Activated naive CD4-positive, alpha-beta T cell treated with anti-CD3 and anti-CD28 coated beads, Interleukin-2, amount 50 U/mL, for 72 hours (primary cell): ENCODE measurements around the gene PRPF39. TPM values are rescaled to one million over a fixed set of nuclear protein-coding genes. Genes with fewer than 3 reads are reported as not detected.
"Not testable (repeated sequence)": the region's sequence is repeated elsewhere in the genome, so short reads cannot be mapped to it uniquely, and the experiment has no call there.

Source experiments
- ATAC-seq, 2 donors: fragments of 150-1000 bp; cut with Tn5 transposase; 2 replicates each; pipeline ENCODE4 v1.10.0; 2021; ENCODE audit warnings: mild to moderate bottlenecking in 2 of 2, moderate library complexity in 2 of 2
- DNase-seq, 2 donors: peaks; one replicate each; pipeline ENCODE4 v3.0.0; 2021 to 2022; ENCODE audit warnings: low spot score in 2 of 2
- H3K27ac Mint-ChIP-seq, 2 donors: one replicate each; pipeline ENCODE4 v1.8.0; 2022; ENCODE audit warnings: mild to moderate bottlenecking in 2 of 2, mixed read lengths in 2 of 2
- H3K36me3 Mint-ChIP-seq, 2 donors: one replicate each; pipeline ENCODE4 v1.8.0; 2022; ENCODE audit warnings: mixed read lengths in 2 of 2
- H3K9me3 Mint-ChIP-seq, 2 donors: one replicate each; pipeline ENCODE4 v1.8.0; 2022; ENCODE audit warnings: mixed read lengths in 2 of 2
- total RNA-seq, 2 donors: library from RNA; stranded (reverse); gene quantifications; one replicate each; pipeline ENCODE4 v1.2.3, GENCODE V29; 2022

The PRPF39 gene
- total RNA-seq, 2 donors from 2014 or later: 50.2 to 63.5 TPM

GRCh38 chr14:45072126-45072525, 11.8 kb upstream of the PRPF39 start:
- ATAC-seq (no peak), DNase-seq (no peak)
- Mint-ChIP-seq H3K36me3 (no peaks in the 10 kb centered on the region), H3K9me3 (no peaks in the 10 kb centered on the region), H3K27ac (no peak overlapping the region)

DNA sequence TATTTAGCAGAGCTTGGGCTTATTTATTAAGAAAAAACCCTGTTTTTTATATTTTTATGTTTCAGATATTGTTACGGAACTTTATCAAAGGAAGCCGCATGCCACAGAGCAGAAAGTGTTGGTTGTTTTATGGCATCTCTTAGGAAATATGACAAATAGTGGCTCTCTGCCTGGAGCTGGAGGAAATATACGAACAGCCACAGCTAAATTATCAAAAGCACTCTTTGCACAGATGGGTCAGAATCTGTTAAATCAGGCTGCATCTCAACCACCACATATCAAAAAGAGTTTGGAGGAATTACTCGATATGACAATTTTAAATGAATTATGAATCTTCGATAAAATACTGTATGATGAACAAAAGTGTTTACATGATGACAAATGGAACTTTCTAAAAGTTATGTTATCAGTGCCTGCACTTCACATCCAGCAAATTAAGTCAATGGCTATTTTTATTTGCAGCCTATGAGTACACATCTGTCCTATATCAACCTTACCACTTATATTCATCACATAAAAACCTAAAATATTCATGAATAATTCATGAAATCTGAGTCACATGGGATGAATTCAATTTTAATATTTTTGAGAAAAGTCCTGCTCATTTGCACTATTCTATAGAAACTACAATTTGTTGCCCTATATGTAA, 10.6 kb upstream of the PRPF39 start:
- H3K9me3 Mint-ChIP-seq: no peaks in the 10 kb centered on the region
- no peaks in the 10 kb centered on the region for H3K36me3 Mint-ChIP-seq
- no peak overlapping the region for H3K27ac Mint-ChIP-seq
- no peak for DNase-seq
- ATAC-seq: no peak

- Mint-ChIP-seq H3K27ac (no peak overlapping the region), H3K9me3 (no peaks in the 10 kb centered on the region), H3K36me3 (no peaks in the 10 kb centered on the region)
- ATAC-seq (no peak), DNase-seq (no peak)
Observed at GRCh38 chr14:45078323-45078722, 5.6 kb upstream of the PRPF39 start.

- not testable (repeated sequence) for H3K27ac Mint-ChIP-seq, DNase-seq, ATAC-seq, H3K9me3 Mint-ChIP-seq
- H3K36me3 Mint-ChIP-seq: peaks cover 13 to 15% of the 10 kb centered on the region in 2 donors
Observed at GRCh38 chr14:45080416-45080968, 3.4 kb upstream of the PRPF39 start.

DNA sequence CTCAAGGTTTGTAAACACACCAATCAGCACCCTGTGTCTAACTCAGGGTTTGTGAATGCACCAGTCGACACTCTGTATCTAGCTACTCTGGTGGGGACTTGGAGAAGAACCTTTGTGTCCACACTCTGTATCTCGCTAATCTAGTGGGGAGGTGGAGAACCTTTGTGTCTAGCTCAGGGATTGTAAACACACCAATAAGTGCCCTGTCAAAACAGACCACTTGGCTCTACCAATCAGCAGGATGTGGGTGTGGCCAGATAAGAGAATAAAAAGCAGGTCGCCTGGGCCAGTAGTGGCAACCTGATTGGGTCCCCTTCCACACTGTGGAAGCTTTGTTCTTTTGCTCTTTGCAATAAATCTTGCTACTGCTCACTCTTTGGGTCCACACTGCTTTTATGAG, 2.8 kb upstream of the PRPF39 start:
- peaks cover 15 to 16% of the 10 kb centered on the region in 2 donors for H3K36me3 Mint-ChIP-seq
- ATAC-seq, DNase-seq, H3K9me3 Mint-ChIP-seq, H3K27ac Mint-ChIP-seq: not testable (repeated sequence)

GRCh38 chr14:45082420-45082819, 1.5 kb upstream of the PRPF39 start:
- DNase-seq: no peak
- ATAC-seq: no peak
- H3K36me3 Mint-ChIP-seq: peaks cover 16 to 27% of the 10 kb centered on the region in 2 donors
- H3K9me3 Mint-ChIP-seq: no peaks in the 10 kb centered on the region
- H3K27ac Mint-ChIP-seq: no peak overlapping the region

DNA sequence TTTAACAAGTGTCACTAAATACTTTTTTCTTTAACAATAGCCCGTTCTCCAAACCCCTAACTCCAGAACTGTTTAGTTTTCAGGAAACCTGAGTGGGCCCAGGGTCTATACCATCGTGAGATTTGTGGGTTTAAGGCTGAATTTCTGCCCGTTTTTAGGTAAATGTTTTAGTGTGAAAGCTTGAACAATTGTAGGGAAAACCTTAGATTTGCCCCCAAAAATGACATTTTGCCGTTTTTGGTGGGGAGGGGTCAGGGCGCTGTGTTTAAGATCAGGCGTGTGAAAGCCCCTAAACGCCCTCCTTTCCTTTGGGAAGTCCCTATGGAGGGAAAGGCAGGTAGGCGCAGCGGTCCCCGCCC, 320 bp upstream of the PRPF39 start:
- DNase-seq (no peak), ATAC-seq (no peak)
- peak overlapping the region; percentile 27 to 96 for H3K27ac Mint-ChIP-seq
- no peaks in the 10 kb centered on the region for H3K9me3 Mint-ChIP-seq
- H3K36me3 Mint-ChIP-seq: peaks cover 16 to 27% of the 10 kb centered on the region in 2 donors

- H3K9me3 Mint-ChIP-seq: no peaks in the 10 kb centered on the region
- peak overlapping the region; percentile 96 to 98 for H3K27ac Mint-ChIP-seq
- DNase-seq: no peak
- no peak for ATAC-seq
- peaks cover 16 to 27% of the 10 kb centered on the region in 2 donors for H3K36me3 Mint-ChIP-seq
Observed at GRCh38 chr14:45084946-45085346, 1.0 kb downstream of the PRPF39 start.

DNA sequence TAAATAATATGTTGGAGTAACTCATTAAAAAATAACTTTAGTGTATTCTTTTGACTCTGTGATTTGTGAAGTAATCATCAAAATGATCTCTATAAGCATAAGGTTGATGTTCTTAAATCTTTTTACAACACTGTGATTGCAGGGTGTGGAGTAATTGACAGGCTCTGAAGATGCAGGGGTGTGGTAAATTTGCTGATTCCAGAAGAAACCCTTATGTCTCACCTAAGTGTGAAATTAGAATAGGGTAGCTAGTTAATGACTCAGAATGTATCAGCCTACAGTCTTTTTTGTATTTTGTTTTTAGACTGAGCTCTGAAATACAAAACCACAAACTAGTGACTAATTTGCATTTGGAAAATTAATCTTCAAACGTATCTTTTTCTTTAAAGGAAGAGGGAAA, 5.9 kb downstream of the PRPF39 start:
- Mint-ChIP-seq H3K36me3 (peaks cover 7 to 42% of the 10 kb centered on the region in 2 donors), H3K9me3 (no peaks in the 10 kb centered on the region), H3K27ac (peak overlapping the region; percentile 39 to 96)
- DNase-seq (no peak), ATAC-seq (peak; percentile 99 to 100)

- ATAC-seq (no peak), DNase-seq (no peak)
- H3K9me3 Mint-ChIP-seq: no peaks in the 10 kb centered on the region
- H3K36me3 Mint-ChIP-seq: peaks cover 0 to 44% of the 10 kb centered on the region in 2 donors
- peak overlapping the region in 1 of 2 donors; percentile 97 for H3K27ac Mint-ChIP-seq
Observed at GRCh38 chr14:45091710-45092109, 7.8 kb downstream of the PRPF39 start.

- DNase-seq (no peak), ATAC-seq (no peak)
- H3K9me3 Mint-ChIP-seq: no peaks in the 10 kb centered on the region
- no peak overlapping the region for H3K27ac Mint-ChIP-seq
- H3K36me3 Mint-ChIP-seq: peaks cover 10 to 56% of the 10 kb centered on the region in 2 donors
Observed at GRCh38 chr14:45094275-45094674, 10.4 kb downstream of the PRPF39 start.

DNA sequence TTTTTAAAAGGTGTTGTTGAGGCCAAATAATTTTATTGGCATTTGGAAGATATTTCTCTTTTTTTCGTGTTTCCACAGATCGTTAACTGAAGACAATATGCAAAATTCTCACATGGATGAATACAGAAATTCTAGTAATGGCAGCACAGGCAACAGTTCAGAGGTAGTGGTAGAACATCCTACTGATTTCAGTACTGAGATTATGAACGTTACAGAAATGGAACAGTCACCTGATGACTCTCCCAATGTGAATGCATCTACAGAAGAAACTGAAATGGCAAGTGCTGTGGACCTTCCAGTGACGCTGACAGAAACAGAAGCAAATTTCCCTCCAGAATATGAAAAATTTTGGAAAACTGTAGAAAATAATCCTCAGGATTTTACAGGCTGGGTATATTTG, 11.2 kb downstream of the PRPF39 start:
- Mint-ChIP-seq H3K9me3 (no peaks in the 10 kb centered on the region), H3K36me3 (peaks cover 10 to 56% of the 10 kb centered on the region in 2 donors), H3K27ac (no peak overlapping the region)
- no peak for DNase-seq
- ATAC-seq: peak; percentile 77 to 93

GRCh38 chr14:45096218-45096617, 12.3 kb downstream of the PRPF39 start:
- DNase-seq (no peak), ATAC-seq (no peak)
- H3K36me3 Mint-ChIP-seq: peaks cover 10 to 50% of the 10 kb centered on the region in 2 donors
- no peaks in the 10 kb centered on the region for H3K9me3 Mint-ChIP-seq
- H3K27ac Mint-ChIP-seq: no peak overlapping the region

DNA sequence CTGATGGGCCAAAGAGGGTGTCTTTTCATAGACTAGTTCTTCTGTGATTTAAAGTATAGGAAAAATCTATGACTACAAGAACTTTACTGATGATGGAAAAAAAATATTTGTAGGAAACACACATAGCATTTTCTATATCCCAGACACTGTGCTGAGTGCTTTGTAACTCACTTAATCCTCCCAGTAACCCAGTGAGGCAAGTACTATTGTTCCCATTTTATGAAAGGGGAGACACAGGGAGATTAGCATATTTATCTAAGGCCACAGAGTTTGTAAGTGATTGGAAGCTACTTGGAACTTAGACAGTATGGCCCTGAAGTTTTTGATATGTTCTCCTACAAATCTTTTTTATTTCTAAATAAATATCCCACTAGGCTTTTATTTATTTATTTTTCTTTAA, 19.9 kb downstream of the PRPF39 start:
- no peaks in the 10 kb centered on the region for H3K9me3 Mint-ChIP-seq
- DNase-seq (no peak), ATAC-seq (no peak)
- H3K36me3 Mint-ChIP-seq: peaks cover 0 to 11% of the 10 kb centered on the region in 2 donors
- no peak overlapping the region for H3K27ac Mint-ChIP-seq

- DNase-seq: no peak
- peaks cover 0 to 6% of the 10 kb centered on the region in 2 donors for H3K36me3 Mint-ChIP-seq
- ATAC-seq: no peak
- no peak overlapping the region for H3K27ac Mint-ChIP-seq
- H3K9me3 Mint-ChIP-seq: no peaks in the 10 kb centered on the region
Observed at GRCh38 chr14:45104561-45104960, 20.6 kb downstream of the PRPF39 start.

GRCh38 chr14:45112896-45113781, 29.2 kb downstream of the PRPF39 start:
- Mint-ChIP-seq H3K36me3 (peaks cover 12 to 17% of the 10 kb centered on the region in 2 donors), H3K9me3 (no peaks in the 10 kb centered on the region), H3K27ac (peak overlapping the region; percentile 76 to 89)
- peak in 1 of 2 donors; percentile 45 for ATAC-seq
- no peak for DNase-seq

DNA sequence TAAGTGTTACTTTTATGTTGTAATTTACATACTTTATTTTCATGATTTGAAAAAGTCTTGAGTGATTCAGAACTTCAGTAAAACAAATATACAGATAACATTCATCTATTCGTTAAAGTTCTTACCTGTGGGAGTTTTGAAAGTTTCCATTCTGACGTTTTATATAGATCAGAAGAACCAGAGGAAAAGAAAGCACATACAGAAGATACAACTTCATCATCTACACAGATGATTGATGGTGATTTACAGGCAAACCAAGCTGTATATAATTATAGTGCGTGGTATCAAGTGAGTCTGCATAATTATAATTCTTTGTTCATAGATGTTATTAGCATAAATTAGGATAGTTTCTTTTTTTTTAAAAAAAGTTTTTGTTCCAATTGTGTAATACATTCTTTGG, 30.4 kb downstream of the PRPF39 start:
- H3K36me3 Mint-ChIP-seq: peaks cover 12 to 25% of the 10 kb centered on the region in 2 donors
- peak overlapping the region in 1 of 2 donors; percentile 15 for H3K27ac Mint-ChIP-seq
- DNase-seq: no peak
- ATAC-seq: peak; percentile 73 to 95
- H3K9me3 Mint-ChIP-seq: no peaks in the 10 kb centered on the region
